Astrocyte (in vitro differentiated cells and primary cell): ENCODE results near the gene RPS5. TPM values are rescaled to one million over a fixed set of nuclear protein-coding genes. Genes with fewer than 3 reads are reported as not detected.

Experiments used
- DNase-seq: peaks from one replicate; pipeline ENCODE4 v3.0.0-alpha.2; 2010; ENCODE audit warnings: low read depth
- FAIRE-seq: peaks from 2 replicates; lab custom pipeline; 2011; peaks lifted over from hg19 to GRCh38; lab: Jason Lieb, UNC
- H2AFZ ChIP-seq: 2 replicates; pipeline ENCODE4 v1.6.0; 2012; ENCODE audit warnings: low read depth, low read length, inconsistent platforms
- H3K27ac ChIP-seq: 2 replicates; pipeline ENCODE4 v1.5.1; 2011; ENCODE audit warnings: low read depth, low read length, inconsistent platforms
- H3K27me3 ChIP-seq: 2 replicates; pipeline ENCODE4 v1.6.0; 2011; ENCODE audit warnings: low read length, inconsistent platforms; ENCODE audit not compliant: insufficient read depth
- H3K36me3 ChIP-seq: 2 replicates; pipeline ENCODE4 v1.5.1; 2011; ENCODE audit warnings: low read length, inconsistent platforms; ENCODE audit not compliant: insufficient read depth
- H3K4me1 ChIP-seq: 2 replicates; pipeline ENCODE4 v1.5.1; 2011; ENCODE audit warnings: low read length, inconsistent platforms; ENCODE audit not compliant: insufficient read depth
- H3K4me2 ChIP-seq: 2 replicates; pipeline ENCODE4 v1.6.0; 2012; ENCODE audit warnings: low read length, inconsistent platforms
- H3K4me3 ChIP-seq: 2 replicates; pipeline ENCODE4 v1.5.1; 2011; ENCODE audit warnings: low read depth, mild to moderate bottlenecking, low read length, inconsistent platforms; ENCODE audit not compliant: insufficient read depth
- H3K79me2 ChIP-seq: 2 replicates; pipeline ENCODE4 v1.6.0; 2012; ENCODE audit warnings: mild to moderate bottlenecking, low read length, inconsistent platforms; ENCODE audit not compliant: insufficient read depth
- H3K9ac ChIP-seq: 2 replicates; pipeline ENCODE4 v1.6.0; 2012; ENCODE audit warnings: mild to moderate bottlenecking, low read length, inconsistent platforms
- H3K9me3 ChIP-seq: 2 replicates; pipeline ENCODE4 v1.5.1; 2012; ENCODE audit warnings: low read depth, mild to moderate bottlenecking, low read length, inconsistent platforms; ENCODE audit not compliant: insufficient read depth
- H4K20me1 ChIP-seq: 2 replicates; pipeline ENCODE4 v1.6.0; 2012; ENCODE audit warnings: low read length, inconsistent platforms; ENCODE audit not compliant: insufficient read depth
- H3K27ac Mint-ChIP-seq: one replicate; pipeline ENCODE4 v1.8.0; 2021; ENCODE audit warnings: mild to moderate bottlenecking, mixed read lengths; ENCODE audit not compliant: unreplicated experiment
- H3K27me3 Mint-ChIP-seq: one replicate; pipeline ENCODE4 v1.8.0; 2021; ENCODE audit warnings: low read depth, mixed read lengths; ENCODE audit not compliant: unreplicated experiment
- H3K36me3 Mint-ChIP-seq: one replicate; pipeline ENCODE4 v1.8.0; 2021; ENCODE audit warnings: low read depth, mixed read lengths; ENCODE audit not compliant: unreplicated experiment
- H3K4me1 Mint-ChIP-seq: one replicate; pipeline ENCODE4 v1.8.0; 2021; ENCODE audit warnings: low read depth, mixed read lengths; ENCODE audit not compliant: unreplicated experiment
- H3K4me3 Mint-ChIP-seq: one replicate; pipeline ENCODE4 v1.8.0; 2021; ENCODE audit warnings: mild to moderate bottlenecking, moderate library complexity, mixed read lengths; ENCODE audit not compliant: unreplicated experiment
- H3K9me3 Mint-ChIP-seq: one replicate; pipeline ENCODE4 v1.8.0; 2021; ENCODE audit warnings: mild to moderate bottlenecking, mixed read lengths; ENCODE audit not compliant: unreplicated experiment
- EZH2 ChIP-seq: IDR thresholded peaks from 2 replicates; pipeline ENCODE4 v1.6.1; 2012; ENCODE audit warnings: mild to moderate bottlenecking, low read length, inconsistent platforms; ENCODE audit not compliant: insufficient read depth
- total RNA-seq: library from RNA; stranded (reverse); gene quantifications from 2 replicates; pipeline ENCODE4 v1.2.1, GENCODE V29; 2021
- TF ChIP-seq, protein P1 (sequence below): IDR thresholded peaks from 2 replicates; pipeline ENCODE4 v1.5.1; 2011; ENCODE audit warnings: low read depth, mild to moderate bottlenecking, inconsistent platforms, low read length, moderate library complexity; ENCODE audit not compliant: insufficient read depth

The RPS5 gene
- total RNA-seq, 1 donor from 2014 or later = 891 TPM

DNA sequence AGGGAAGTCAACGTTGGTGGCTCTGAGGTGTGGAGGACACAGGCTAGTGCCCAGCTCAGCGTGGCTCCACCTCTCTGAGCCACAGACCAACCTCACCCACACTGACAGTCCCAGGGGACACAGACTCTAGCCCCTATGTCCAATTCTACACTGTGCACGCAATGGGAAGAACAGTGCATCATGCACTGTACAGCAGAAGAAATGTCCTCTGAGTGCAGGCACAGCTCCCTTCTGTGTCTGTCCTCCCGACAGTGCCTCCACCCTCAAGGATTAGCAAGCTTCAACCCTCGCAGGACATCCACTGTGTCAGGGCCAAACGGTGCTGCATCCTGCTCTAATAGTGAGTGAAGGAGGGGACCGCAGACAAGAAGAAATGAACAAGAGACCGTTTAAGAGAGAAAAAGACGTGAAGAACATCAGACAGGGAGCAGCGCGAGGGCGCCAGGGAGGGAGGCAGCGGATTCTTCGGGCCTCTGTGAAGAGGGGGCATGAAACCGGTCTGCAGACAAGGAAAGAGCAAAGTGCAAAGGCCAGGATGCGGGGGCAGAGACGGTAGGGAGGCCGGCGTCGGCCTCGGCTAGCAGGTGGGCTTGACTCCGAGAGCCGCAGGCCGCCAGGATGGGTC, 6.9 kb upstream of the RPS5 start:
- Histone ChIP-seq H3K79me2 (peaks cover 19% of the 10 kb centered on the region), H3K4me1 (peaks cover 11% of the 10 kb centered on the region), H2AFZ (peak overlapping the region; percentile 76), H3K4me2 (peak overlapping the region; percentile 88), H3K4me3 (peak overlapping the region; percentile 79), H3K27me3 (no peaks in the 10 kb centered on the region), H3K27ac (peak overlapping the region; percentile 84), H3K36me3 (no peaks in the 10 kb centered on the region), H4K20me1 (no peaks in the 10 kb centered on the region), H3K9ac (peak overlapping the region; percentile 86), H3K9me3 (no peaks in the 10 kb centered on the region)
- H3K27me3 Mint-ChIP-seq = no peaks in the 10 kb centered on the region
- no peak for DNase-seq
- FAIRE-seq = no peak
- peak overlapping the region; percentile 87 for H3K4me3 Mint-ChIP-seq
- TF ChIP-seq, protein P1, sequence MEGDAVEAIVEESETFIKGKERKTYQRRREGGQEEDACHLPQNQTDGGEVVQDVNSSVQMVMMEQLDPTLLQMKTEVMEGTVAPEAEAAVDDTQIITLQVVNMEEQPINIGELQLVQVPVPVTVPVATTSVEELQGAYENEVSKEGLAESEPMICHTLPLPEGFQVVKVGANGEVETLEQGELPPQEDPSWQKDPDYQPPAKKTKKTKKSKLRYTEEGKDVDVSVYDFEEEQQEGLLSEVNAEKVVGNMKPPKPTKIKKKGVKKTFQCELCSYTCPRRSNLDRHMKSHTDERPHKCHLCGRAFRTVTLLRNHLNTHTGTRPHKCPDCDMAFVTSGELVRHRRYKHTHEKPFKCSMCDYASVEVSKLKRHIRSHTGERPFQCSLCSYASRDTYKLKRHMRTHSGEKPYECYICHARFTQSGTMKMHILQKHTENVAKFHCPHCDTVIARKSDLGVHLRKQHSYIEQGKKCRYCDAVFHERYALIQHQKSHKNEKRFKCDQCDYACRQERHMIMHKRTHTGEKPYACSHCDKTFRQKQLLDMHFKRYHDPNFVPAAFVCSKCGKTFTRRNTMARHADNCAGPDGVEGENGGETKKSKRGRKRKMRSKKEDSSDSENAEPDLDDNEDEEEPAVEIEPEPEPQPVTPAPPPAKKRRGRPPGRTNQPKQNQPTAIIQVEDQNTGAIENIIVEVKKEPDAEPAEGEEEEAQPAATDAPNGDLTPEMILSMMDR = no peak
- TF ChIP-seq EZH2 = no peak
- no peaks in the 10 kb centered on the region for H3K36me3 Mint-ChIP-seq
- H3K9me3 Mint-ChIP-seq = no peaks in the 10 kb centered on the region
- peaks cover 12% of the 10 kb centered on the region for H3K4me1 Mint-ChIP-seq
- H3K27ac Mint-ChIP-seq = peak overlapping the region; percentile 30

DNA sequence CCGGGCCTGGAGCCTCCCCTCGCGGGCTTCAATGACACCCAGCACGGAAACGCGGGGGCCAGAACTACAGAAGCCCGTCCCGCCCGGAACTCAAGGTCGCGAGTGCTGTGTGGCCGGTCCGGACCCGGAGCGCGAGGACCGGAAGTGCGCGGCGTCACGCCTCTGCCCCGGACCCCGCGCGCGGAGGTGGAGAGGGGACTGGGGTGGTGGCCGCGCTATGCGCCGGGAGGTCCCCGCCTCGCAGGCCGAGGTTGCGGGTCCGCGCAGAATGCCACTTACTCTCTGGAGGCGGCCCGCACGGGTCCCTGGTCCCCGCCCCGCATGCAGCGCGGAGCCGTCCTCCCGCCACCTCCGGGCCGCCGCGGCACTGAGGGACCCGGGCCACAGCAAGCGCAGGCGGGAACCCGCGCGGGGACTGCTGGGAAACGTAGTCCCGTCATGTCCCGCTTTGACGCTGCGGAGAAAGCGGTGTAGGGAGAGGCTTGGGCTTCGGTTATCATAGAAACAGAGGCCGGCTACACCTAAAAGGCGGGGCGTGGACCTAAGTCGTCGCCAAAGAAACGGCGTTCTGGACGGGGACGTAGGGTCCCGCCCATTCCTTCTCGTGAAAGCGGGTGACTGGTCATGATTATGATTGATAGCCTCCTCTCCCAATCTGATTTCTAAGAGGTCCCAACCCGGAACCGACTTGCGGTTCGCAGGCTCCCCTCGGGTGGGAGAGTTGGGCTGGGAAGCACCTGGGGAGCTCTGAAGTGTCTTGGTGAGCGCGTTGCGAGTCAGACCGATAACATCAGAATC, 6.2 kb upstream of the RPS5 start, which contains the start of gene ZNF837:
TSS of gene ZNF837 (minus strand) at position 369 of the 798 bp plus-strand sequence. CDS start 11,698 bp downstream, outside the sequence.
- Mint-ChIP-seq H3K27ac (peak within 1 kb of the TSS; percentile 89), H3K36me3 (no peaks in the 10 kb centered on the region), H3K9me3 (no peaks in the 10 kb centered on the region), H3K27me3 (no peaks in the 10 kb centered on the region), H3K4me1 (peaks cover 12% of the 10 kb centered on the region), H3K4me3 (peak within 1 kb of the TSS; percentile 92)
- Histone ChIP-seq H3K79me2 (peaks cover 26% of the 10 kb centered on the region), H3K9me3 (no peaks in the 10 kb centered on the region), H3K4me1 (peaks cover 14% of the 10 kb centered on the region), H3K27ac (peak within 1 kb of the TSS; percentile 84), H3K36me3 (no peaks in the 10 kb centered on the region), H3K9ac (peak within 1 kb of the TSS; percentile 86), H4K20me1 (no peaks in the 10 kb centered on the region), H3K27me3 (no peaks in the 10 kb centered on the region), H3K4me3 (peak within 1 kb of the TSS; percentile 79), H3K4me2 (peak within 1 kb of the TSS; percentile 88), H2AFZ (peak within 1 kb of the TSS; percentile 76)
- no peak for TF ChIP-seq EZH2
- TF ChIP-seq, protein P1 = no peak
- DNase-seq (peak; percentile 99), FAIRE-seq (peak; percentile 67)
